Measurements from ENCODE around the gene ZACN.

Gene ZACN

GRCh38 chr17:76121932-76122430, 43.0 kb downstream of the ZACN start:
- Histone ChIP-seq H3K27ac (ENCODE audit: insufficient read depth, low read length, poor library complexity, severe bottlenecking) (no peak overlapping the region), H3K4me1 (ENCODE audit: control insufficient read depth, insufficient read depth, low read length, poor library complexity, severe bottlenecking) (peaks cover 5% of the 10 kb centered on the region), H3K27me3 (replicated peaks; ENCODE audit: control insufficient read depth, insufficient read depth, low read length, poor library complexity, severe bottlenecking) (no peaks in the 10 kb centered on the region), H3K4me3 (ENCODE audit: insufficient read depth, low read depth, low read length, poor library complexity, severe bottlenecking) (peak overlapping the region; percentile 37), H3K9me3 (ENCODE audit: control insufficient read depth, low read length) (no peaks in the 10 kb centered on the region), H3K36me3 (ENCODE audit: control insufficient read depth, insufficient read depth, low read length) (no peaks in the 10 kb centered on the region)
- no peak for DNase-seq

GRCh38 chr17:76122431-76123190, 43.6 kb downstream of the ZACN start:
- Histone ChIP-seq H3K27ac (ENCODE audit: insufficient read depth, low read length, poor library complexity, severe bottlenecking) (no peak overlapping the region), H3K27me3 (replicated peaks; ENCODE audit: control insufficient read depth, insufficient read depth, low read length, poor library complexity, severe bottlenecking) (no peaks in the 10 kb centered on the region), H3K4me3 (ENCODE audit: insufficient read depth, low read depth, low read length, poor library complexity, severe bottlenecking) (no peak overlapping the region), H3K36me3 (ENCODE audit: control insufficient read depth, insufficient read depth, low read length) (no peaks in the 10 kb centered on the region), H3K9me3 (ENCODE audit: control insufficient read depth, low read length) (no peaks in the 10 kb centered on the region), H3K4me1 (ENCODE audit: control insufficient read depth, insufficient read depth, low read length, poor library complexity, severe bottlenecking) (peaks cover 5% of the 10 kb centered on the region)
- no peak for DNase-seq

GRCh38 chr17:76123191-76123499, 44.2 kb downstream of the ZACN start:
- H3K9me3 ChIP-seq (ENCODE audit: control insufficient read depth, low read length) = no peaks in the 10 kb centered on the region
- no peak overlapping the region for H3K27ac ChIP-seq (ENCODE audit: insufficient read depth, low read length, poor library complexity, severe bottlenecking)
- DNase-seq = no peak
- H3K36me3 ChIP-seq (ENCODE audit: control insufficient read depth, insufficient read depth, low read length) = no peaks in the 10 kb centered on the region
- H3K27me3 ChIP-seq (replicated peaks; ENCODE audit: control insufficient read depth, insufficient read depth, low read length, poor library complexity, severe bottlenecking) = no peaks in the 10 kb centered on the region
- H3K4me1 ChIP-seq (ENCODE audit: control insufficient read depth, insufficient read depth, low read length, poor library complexity, severe bottlenecking) = peaks cover 5% of the 10 kb centered on the region
- no peak overlapping the region for H3K4me3 ChIP-seq (ENCODE audit: insufficient read depth, low read depth, low read length, poor library complexity, severe bottlenecking)

DNA sequence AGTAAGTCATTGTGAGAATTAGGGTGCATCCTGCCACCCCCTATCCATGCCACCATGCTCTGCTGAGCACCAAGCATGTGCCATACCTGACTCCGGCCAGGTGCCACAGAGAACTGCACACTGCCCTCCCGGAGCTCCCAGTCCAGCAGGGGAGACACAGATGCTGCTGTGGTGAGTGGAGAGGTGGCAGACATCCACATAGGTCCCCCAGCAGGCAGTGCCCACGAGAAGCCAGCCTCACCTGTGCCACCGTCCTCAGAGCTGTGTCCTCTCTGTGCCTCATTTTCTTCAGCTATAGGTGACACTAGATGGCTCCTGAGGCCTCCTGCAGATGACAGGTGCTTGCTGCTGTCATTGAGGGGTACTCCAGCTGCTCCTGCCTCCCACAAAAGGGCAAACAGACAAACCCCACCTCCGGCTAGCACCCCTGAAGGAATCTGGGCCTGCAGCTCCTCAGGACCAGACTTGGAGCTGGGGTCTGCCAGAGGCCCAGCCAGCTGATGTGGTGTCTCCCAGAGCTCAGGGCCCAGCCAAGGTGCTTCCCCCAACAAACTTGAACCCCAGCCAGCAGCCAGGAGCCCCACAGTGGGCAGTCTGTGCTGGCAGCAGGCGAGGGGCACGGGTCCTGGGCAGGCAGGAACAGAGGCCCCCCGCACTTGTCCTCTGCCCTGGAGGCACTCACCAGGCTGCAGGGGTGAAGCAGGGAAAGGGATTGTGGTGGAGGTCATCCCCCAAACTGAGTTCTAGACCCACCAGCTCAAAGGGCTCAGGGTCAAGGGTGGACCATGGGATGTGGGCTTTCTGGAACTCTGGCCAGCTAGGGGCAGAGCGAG, 45.0 kb downstream of the ZACN start:
- Histone ChIP-seq H3K27me3 (replicated peaks; ENCODE audit: control insufficient read depth, insufficient read depth, low read length, poor library complexity, severe bottlenecking) (no peaks in the 10 kb centered on the region), H3K4me1 (ENCODE audit: control insufficient read depth, insufficient read depth, low read length, poor library complexity, severe bottlenecking) (peaks cover 5% of the 10 kb centered on the region), H3K9me3 (ENCODE audit: control insufficient read depth, low read length) (no peaks in the 10 kb centered on the region), H3K4me3 (ENCODE audit: insufficient read depth, low read depth, low read length, poor library complexity, severe bottlenecking) (no peak overlapping the region), H3K27ac (ENCODE audit: insufficient read depth, low read length, poor library complexity, severe bottlenecking) (no peak overlapping the region), H3K36me3 (ENCODE audit: control insufficient read depth, insufficient read depth, low read length) (no peaks in the 10 kb centered on the region)
- no peak for DNase-seq

GRCh38 chr17:76124582-76125390, 45.8 kb downstream of the ZACN start:
- Histone ChIP-seq H3K27me3 (replicated peaks; ENCODE audit: control insufficient read depth, insufficient read depth, low read length, poor library complexity, severe bottlenecking) (no peaks in the 10 kb centered on the region), H3K36me3 (ENCODE audit: control insufficient read depth, insufficient read depth, low read length) (no peaks in the 10 kb centered on the region), H3K9me3 (ENCODE audit: control insufficient read depth, low read length) (no peaks in the 10 kb centered on the region), H3K4me3 (ENCODE audit: insufficient read depth, low read depth, low read length, poor library complexity, severe bottlenecking) (no peak overlapping the region), H3K4me1 (ENCODE audit: control insufficient read depth, insufficient read depth, low read length, poor library complexity, severe bottlenecking) (peaks cover 5% of the 10 kb centered on the region), H3K27ac (ENCODE audit: insufficient read depth, low read length, poor library complexity, severe bottlenecking) (no peak overlapping the region)
- DNase-seq = no peak

DNA sequence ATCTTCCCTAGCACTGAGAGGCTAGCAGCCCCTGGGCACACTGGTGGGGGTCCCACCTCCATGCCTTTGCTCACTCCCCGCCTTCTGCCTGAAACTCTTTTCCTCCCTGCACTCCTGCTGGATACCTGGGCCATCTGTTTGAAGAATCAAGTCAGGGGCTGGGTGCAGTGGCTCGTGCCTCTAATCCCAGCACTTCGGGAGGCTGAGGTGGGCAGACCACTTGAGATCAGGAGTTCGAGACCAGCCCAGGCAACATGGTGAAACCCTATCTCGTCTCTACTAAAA, 46.4 kb downstream of the ZACN start:
- Histone ChIP-seq H3K27me3 (replicated peaks; ENCODE audit: control insufficient read depth, insufficient read depth, low read length, poor library complexity, severe bottlenecking) (no peaks in the 10 kb centered on the region), H3K4me3 (ENCODE audit: insufficient read depth, low read depth, low read length, poor library complexity, severe bottlenecking) (no peak overlapping the region), H3K4me1 (ENCODE audit: control insufficient read depth, insufficient read depth, low read length, poor library complexity, severe bottlenecking) (peaks cover 5% of the 10 kb centered on the region), H3K36me3 (ENCODE audit: control insufficient read depth, insufficient read depth, low read length) (no peaks in the 10 kb centered on the region), H3K9me3 (ENCODE audit: control insufficient read depth, low read length) (no peaks in the 10 kb centered on the region), H3K27ac (ENCODE audit: insufficient read depth, low read length, poor library complexity, severe bottlenecking) (no peak overlapping the region)
- no peak for DNase-seq

DNA sequence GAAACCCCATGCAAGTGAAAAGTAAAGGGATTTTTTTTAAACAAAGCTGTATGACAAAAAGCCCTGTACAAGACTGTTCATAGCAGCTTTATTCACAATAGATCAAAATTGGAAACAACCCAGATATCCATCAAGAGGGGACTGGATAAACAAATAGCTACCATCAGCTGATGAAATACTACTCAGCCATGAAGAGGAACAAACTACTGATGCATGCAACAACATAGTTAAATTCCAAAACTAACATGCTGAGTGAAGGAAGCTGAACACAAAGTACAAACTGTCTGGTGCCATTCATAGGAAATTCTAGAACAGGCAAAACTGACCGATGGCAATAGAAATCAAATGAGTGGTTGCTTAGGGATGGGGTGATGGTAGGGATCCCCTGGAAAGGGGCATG, 46.9 kb downstream of the ZACN start:
- no peaks in the 10 kb centered on the region for H3K27me3 ChIP-seq (replicated peaks; ENCODE audit: control insufficient read depth, insufficient read depth, low read length, poor library complexity, severe bottlenecking)
- no peak overlapping the region for H3K27ac ChIP-seq (ENCODE audit: insufficient read depth, low read length, poor library complexity, severe bottlenecking)
- H3K36me3 ChIP-seq (ENCODE audit: control insufficient read depth, insufficient read depth, low read length) = no peaks in the 10 kb centered on the region
- DNase-seq = no peak
- no peaks in the 10 kb centered on the region for H3K9me3 ChIP-seq (ENCODE audit: control insufficient read depth, low read length)
- peaks cover 5% of the 10 kb centered on the region for H3K4me1 ChIP-seq (ENCODE audit: control insufficient read depth, insufficient read depth, low read length, poor library complexity, severe bottlenecking)
- H3K4me3 ChIP-seq (ENCODE audit: insufficient read depth, low read depth, low read length, poor library complexity, severe bottlenecking) = no peak overlapping the region

GRCh38 chr17:76130473-76130872, 51.5 kb downstream of the ZACN start:
- H3K27ac ChIP-seq (ENCODE audit: insufficient read depth, low read length, poor library complexity, severe bottlenecking) = no peak overlapping the region
- H3K9me3 ChIP-seq (ENCODE audit: control insufficient read depth, low read length) = no peaks in the 10 kb centered on the region
- H3K27me3 ChIP-seq (replicated peaks; ENCODE audit: control insufficient read depth, insufficient read depth, low read length, poor library complexity, severe bottlenecking) = no peaks in the 10 kb centered on the region
- DNase-seq = no peak
- H3K4me3 ChIP-seq (ENCODE audit: insufficient read depth, low read depth, low read length, poor library complexity, severe bottlenecking) = no peak overlapping the region
- no peaks in the 10 kb centered on the region for H3K36me3 ChIP-seq (ENCODE audit: control insufficient read depth, insufficient read depth, low read length)
- no peaks in the 10 kb centered on the region for H3K4me1 ChIP-seq (ENCODE audit: control insufficient read depth, insufficient read depth, low read length, poor library complexity, severe bottlenecking)

GRCh38 chr17:76131051-76131691, 52.2 kb downstream of the ZACN start:
- no peaks in the 10 kb centered on the region for H3K4me1 ChIP-seq (ENCODE audit: control insufficient read depth, insufficient read depth, low read length, poor library complexity, severe bottlenecking)
- H3K4me3 ChIP-seq (ENCODE audit: insufficient read depth, low read depth, low read length, poor library complexity, severe bottlenecking) = no peak overlapping the region
- H3K27me3 ChIP-seq (replicated peaks; ENCODE audit: control insufficient read depth, insufficient read depth, low read length, poor library complexity, severe bottlenecking) = no peaks in the 10 kb centered on the region
- H3K27ac ChIP-seq (ENCODE audit: insufficient read depth, low read length, poor library complexity, severe bottlenecking) = no peak overlapping the region
- H3K9me3 ChIP-seq (ENCODE audit: control insufficient read depth, low read length) = no peaks in the 10 kb centered on the region
- H3K36me3 ChIP-seq (ENCODE audit: control insufficient read depth, insufficient read depth, low read length) = no peaks in the 10 kb centered on the region
- no peak for DNase-seq
